NCI-H524 treated with DMSO at 0.1 percent for 48 hours (cell line): Measurements from ENCODE around the gene C1orf174.
A peak's percentile ranks its signal among the peaks of the same experiment; 100 is the strongest.
"Not testable (repeated sequence)": the region's sequence is repeated elsewhere in the genome, so short reads cannot be mapped to it uniquely, and the experiment has no call there.

ENCODE experiments used
- DNase-seq: peaks from one replicate; lab custom pipeline; 2025; lab: John Stamatoyannopoulos, UW

C1orf174 gene

GRCh38 chr1:3925762-3926161 lies 25.7 kb upstream of the C1orf174 start:
- DNase-seq = no peak

DNA sequence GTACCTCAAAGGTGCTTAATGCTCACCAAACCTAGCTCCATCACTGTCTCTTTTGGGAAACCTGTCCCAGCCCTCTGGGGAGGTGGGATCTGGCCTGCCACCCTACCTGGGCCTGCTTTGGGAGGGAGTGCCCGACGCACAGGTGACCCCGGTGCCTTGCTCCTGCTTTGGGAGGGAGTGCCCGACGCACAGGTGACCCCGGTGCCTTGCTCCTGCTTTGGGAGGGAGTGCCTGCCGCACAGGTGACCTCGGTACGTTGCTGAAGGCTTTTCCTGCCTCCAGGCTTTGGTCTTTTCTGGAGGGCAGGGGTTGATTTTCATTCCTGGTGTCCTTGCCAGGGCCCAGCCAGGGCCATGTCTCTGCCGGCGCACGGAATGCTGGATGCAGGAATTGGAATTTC lies 25.2 kb upstream of the C1orf174 start:
- DNase-seq = no peak

- peak; percentile 85 for DNase-seq
These were observed 24.8 kb upstream of the C1orf174 start for GRCh38 chr1:3924825-3925220.

DNA sequence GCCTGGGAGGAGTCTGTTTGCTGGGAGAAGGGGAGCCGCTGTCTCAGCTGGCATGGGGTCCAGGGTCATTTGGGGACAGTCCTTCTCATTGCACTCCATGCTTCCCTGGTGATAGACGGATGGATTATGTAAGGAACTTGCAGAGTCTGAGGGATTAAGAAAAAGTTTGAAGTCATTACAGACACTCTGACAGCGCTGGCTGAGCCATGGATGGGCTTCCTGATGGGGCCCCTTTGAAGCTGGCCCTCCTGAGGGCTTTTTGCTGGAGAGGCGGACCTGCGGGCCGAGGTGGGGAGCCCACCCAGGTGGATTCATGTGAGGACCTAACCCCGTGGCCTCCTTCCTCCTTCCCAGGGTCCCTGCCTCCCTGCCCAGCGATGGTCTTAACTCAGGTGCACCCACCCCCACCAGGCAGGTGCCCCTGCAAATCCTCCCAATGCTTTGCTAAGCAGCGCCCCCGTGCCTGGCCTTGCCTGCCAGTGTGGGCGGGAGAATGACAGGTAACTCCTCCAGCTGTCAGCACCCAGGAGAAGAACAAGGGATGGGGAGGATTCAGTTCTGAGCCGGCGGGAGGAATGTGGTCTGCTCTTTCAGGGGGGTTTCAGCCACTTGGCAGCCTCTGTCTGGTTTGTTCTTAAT lies 24.2 kb upstream of the C1orf174 start:
- DNase-seq = no peak

GRCh38 chr1:3923378-3924185 lies 23.5 kb upstream of the C1orf174 start:
- DNase-seq = peak; percentile 45

DNA sequence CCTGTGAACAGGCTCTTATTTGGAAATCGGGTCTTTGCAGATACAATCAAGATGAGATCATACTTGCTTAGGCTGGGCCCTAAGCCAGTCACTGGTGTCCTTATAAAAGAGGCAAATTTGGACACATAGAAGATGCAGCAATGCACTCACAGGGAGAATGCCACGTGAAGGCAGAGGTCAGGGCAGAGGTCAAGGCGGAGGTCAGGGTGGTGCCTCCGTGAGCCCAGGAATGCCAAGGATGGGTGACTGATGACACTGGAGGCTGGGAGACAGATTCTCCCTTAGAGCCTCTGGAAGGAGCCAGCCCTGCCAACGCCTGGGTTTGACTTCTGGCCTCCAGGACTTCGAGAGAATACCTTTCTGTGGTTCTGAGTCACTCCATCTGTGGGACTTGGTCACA lies 22.8 kb upstream of the C1orf174 start:
- DNase-seq = no peak

GRCh38 chr1:3922201-3922725 lies 22.2 kb upstream of the C1orf174 start:
- no peak for DNase-seq

GRCh38 chr1:3921765-3922164 lies 21.7 kb upstream of the C1orf174 start:
- DNase-seq = no peak

DNA sequence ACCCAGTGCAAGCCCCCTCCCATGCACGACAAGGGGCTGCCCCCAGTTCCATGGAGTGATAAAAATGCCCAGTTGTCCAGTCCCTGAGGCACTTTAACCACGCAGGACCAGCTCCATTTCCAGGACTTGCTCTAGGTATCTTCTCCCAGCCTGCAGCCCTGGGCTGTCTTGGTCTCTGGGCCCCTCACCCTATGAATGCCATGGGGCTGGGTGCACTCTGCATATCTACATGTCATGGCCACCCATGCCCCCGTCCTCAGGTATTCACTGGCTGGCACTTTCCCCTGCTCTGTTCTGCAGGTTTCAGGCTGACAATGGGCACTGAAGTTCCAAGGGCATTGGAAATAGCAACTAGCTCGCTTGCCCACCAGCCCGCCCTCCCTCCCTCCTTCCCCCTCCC lies 19.6 kb upstream of the C1orf174 start:
- no peak for DNase-seq

DNA sequence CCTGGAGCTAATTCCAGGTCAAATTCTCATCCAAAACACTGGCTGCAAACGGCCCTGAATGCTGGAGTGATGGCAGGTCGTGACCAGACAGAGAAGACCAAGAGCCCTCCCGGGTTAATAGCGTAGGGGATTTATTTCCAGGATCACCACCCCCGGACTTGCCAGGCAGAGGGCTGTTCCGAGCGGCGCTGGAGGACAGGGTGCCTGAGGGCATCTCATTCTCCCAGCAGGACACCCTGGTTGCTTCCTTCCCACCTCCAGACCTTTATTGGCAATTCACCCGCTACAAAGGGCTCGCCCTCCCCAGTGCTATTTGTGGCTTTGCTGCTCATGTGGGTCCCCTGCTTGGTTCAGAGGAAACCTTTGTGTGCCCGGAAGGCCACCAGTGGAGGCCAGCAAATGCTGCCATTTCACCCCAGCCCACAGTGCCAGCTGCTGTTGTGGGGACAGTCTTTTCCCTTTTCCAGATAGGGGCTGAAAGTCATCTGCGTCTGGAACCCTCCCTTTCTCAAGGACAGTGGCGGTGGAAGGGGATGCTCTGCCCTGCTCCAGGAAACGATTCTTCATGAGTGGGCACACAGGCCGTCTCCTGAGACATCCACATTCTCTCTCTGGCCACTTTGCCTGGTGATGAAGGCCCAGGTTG lies 19.0 kb upstream of the C1orf174 start:
- DNase-seq = no peak

- not testable (repeated sequence) for DNase-seq
These were observed 18.3 kb upstream of the C1orf174 start for GRCh38 chr1:3918359-3918758.

DNA sequence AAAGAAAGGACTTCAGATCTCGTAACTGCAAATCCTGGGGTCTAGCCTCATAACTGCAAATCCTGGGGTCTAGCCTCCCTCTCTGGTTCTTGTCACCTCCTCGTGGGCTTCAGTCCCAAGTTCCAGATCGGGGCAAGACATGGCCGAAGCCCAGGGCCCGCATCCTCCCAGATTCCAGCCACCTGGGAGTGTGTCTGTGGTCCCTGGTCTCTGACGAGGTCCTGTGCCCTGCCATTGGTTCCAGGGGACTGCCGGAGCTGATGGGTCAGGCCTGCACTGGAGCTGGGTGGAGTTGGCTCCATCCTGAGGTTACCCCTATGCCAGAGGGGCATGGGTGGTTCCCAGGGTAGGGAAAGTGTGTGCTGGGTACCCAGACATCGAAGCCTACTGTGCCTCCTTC lies 17.7 kb upstream of the C1orf174 start:
- DNase-seq = no peak

DNA sequence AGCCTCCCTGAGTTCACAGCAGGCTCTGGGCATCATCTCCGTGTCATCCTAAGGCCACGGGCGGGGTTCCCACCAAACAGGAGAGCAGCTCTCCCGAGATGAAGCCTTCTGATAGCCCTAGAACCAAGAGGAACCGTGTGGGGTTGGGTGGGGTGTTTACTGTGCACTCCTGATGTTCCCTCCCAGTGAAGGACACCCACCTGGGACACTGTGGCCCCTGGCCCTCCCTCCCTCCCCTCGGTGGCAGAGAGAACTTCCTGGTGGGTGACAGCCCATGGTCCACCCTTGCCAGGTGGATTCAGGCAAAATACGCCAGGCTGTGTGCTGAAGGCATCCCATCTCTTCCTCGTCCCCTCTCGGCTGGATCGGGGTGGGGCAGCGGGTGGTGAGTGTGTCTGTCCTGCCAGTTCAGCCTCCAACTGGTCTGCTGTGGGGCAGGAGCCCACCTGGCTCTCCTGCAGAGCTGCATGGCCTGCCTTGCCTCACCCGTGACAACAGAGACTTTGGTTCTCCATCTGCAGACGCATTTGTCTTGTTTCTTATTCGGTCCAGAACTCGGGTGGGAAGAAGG lies 15.6 kb upstream of the C1orf174 start:
- no peak for DNase-seq

- no peak for DNase-seq
These were observed 14.8 kb upstream of the C1orf174 start for GRCh38 chr1:3914911-3915310.

- no peak for DNase-seq
These were observed 14.3 kb upstream of the C1orf174 start for GRCh38 chr1:3914331-3914851.

DNA sequence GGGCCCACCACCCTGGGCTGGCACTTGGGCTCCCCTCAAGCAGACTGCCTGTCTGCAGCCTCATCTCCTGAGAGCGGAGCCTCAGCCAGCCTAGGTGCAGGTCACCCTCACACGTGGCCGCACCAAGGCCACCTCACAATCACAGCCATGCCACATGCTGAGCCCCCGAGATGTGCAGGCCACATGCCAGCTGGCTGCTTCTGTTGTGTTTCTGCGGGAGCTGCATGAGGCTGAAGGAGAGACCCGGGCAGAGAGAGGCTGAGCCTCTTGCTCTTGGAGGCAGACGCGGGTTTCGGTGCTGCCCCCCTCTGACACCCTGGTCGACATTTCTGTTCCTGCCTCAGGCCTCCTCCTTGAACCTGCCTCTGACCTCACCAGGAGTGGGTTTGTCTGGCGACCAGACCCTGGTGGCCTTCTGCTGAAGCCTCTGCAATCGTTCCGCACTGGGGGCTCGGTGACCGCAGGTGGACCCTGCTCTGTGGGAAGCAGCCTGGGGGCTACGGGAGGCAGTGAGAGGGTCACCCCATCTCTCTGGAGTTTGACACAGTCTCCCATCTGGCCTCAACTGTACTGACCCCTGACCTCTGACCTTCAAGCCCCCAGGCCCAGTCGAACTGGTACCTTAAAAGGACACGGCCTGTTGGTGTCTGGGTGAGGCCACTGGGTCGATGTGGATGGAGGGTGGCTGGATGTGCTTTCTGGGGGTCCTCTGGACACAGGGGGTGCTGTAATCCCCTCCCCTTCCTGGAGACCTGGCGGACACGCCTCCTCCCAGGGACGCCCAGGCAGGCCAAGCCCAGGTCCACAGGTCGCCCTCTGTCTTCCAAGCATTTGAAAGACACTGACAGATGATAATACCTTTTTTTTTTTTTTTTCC lies 13.0 kb upstream of the C1orf174 start:
- DNase-seq = no peak

GRCh38 chr1:3911981-3912808 lies 12.1 kb upstream of the C1orf174 start:
- DNase-seq = no peak

- DNase-seq = peak; percentile 58
These were observed 11.1 kb upstream of the C1orf174 start for GRCh38 chr1:3910857-3911845.

DNA sequence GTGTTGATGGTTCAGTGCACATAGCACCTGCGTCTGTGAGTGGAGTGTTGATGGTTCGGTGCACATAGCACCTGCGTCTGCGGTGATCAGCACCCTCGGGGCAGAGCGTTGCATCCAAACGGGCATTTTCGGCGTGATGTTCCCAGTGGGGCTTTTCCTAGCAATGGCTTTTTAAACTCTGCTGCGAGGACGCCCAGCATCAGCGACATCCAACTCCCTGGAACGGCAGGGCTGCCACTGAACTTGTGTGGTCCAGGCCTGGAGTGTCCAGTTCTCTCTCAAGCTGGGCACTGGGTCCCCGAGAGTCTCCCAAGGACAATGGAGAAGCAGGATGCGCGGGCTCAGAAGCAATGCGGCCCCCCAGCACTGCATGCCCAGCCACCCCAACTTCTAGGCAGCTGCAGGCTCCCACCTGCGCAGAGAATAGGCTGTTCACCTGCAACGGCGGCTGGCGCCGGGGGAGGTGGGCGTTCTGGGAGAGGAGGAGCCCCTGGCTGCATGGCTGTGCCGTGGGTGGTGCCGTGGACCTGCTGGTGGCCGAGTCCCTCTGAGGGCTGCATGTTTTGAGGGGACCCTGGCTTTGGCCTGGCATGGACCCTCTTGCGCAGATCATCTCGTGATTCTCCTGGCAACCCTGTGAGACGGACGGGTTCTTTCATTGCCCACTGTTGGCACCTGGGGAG lies 10.1 kb upstream of the C1orf174 start:
- DNase-seq = no peak
